ENCODE results near the gene MICALL2.

GRCh38 chr7:1461646-1462375 is 2.5 kb upstream of the MICALL2 start:
- TF ChIP-seq POLR2A (IDR thresholded peaks at IDR 0.05) = no peak
- TF ChIP-seq CTCF (IDR thresholded peaks at IDR 0.05) = no peak

Measured in body of pancreas (tissue), 4 donors.